ENCODE data around the gene PNCK.

The PNCK gene

DNA sequence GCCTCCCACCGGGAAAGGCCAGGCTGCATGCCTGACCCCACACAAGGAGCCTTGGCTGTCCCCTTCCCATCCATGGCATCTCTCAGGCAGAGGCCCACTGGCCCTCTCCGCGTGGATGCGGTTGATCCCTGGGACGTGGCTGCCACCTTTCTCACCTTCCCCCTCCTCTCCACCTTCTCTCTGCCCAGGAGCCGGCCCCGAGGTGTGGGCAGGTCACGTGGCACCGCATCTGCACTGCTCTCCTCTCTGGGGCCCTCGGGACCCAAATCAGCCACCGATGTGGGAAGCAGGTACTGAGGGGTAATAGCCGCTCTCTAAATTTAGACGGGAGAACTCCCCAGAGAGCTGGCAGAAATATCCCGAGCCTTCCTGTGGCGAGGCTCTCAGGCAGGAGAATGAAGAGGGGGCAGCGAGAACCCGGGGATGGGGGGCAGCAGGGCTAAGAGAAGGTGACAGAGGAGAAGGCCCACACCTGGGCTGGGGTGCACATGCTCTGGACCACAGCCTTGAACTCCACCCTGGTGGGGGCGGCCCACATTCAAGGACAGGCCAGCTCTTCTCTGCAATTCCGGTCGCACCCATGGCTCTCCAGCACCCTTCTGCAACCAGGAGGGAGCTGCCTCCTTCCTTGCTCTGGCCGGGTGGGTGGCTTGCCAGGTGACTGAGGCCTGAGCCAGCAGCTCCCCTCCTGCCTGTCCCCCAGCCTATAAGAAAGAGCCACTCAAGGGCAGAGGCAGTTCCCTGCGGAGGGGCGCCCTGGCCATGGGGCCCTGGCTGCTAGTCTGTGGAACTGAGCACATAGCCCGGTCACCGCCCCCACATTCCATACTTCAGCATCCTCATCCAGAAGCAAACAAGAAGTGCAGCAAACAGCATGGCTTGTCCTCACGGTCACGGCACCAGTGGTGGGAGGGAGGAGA, 36.2 kb downstream of the PNCK start:
- POLR2A ChIA-PET: no interaction called here
- TF ChIP-seq LEF1 (IDR thresholded peaks at IDR 0.05; ENCODE audit: borderline replicate concordance): no peak
- no peak for TF ChIP-seq FOXK2 (IDR thresholded peaks at IDR 0.05)
- no peak for TF ChIP-seq ARNT (IDR thresholded peaks at IDR 0.05)
- TF ChIP-seq TARDBP (IDR thresholded peaks at IDR 0.05): no peak
- no peak for TF ChIP-seq HDGF (IDR thresholded peaks at IDR 0.05; ENCODE audit: borderline replicate concordance)
- DNase-seq (ENCODE audit: extremely low spot score): no peak
- CTCF ChIA-PET: interaction anchor here (2.1 to 2.6 kb wide), 3 partner anchors 14 to 30 kb away, joined by 9 to 12 read pairs (median 11); no protein-coding TSS in a partner anchor

DNA sequence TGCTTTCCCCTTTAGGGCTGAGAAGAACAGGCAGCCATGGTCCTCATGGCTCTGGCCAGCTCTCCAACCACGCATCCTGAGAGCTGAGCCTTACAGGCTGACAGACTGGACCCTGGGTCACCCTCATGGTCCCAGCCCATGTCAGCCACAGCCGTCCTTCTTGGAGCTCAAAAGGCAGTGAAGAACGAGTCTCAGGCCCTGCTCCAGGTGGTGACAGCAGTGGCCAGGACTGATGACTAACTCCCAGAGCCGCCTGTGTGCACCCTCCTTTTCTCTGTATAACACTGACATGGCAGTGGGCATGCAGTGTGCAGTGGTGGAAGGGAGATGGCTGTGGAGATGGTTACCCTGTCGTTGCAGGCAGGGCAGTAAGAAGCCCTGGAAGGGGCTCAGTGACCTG, 36.9 kb downstream of the PNCK start:
- POLR2A ChIA-PET: no interaction called here
- no peak for TF ChIP-seq NFRKB (IDR thresholded peaks at IDR 0.05)
- TF ChIP-seq LEF1 (IDR thresholded peaks at IDR 0.05; ENCODE audit: borderline replicate concordance): no peak
- TF ChIP-seq BHLHE40 (IDR thresholded peaks at IDR 0.05; ENCODE audit: borderline replicate concordance): no peak
- no peak for TF ChIP-seq ZNF384 (IDR thresholded peaks at IDR 0.05)
- no peak for TF ChIP-seq FOXM1 (IDR thresholded peaks at IDR 0.05; ENCODE audit: borderline replicate concordance)
- TF ChIP-seq ARNT (IDR thresholded peaks at IDR 0.05): no peak
- TF ChIP-seq ELF4 (IDR thresholded peaks at IDR 0.05): no peak
- TF ChIP-seq FOXK2 (IDR thresholded peaks at IDR 0.05): no peak
- TF ChIP-seq, protein P1, sequence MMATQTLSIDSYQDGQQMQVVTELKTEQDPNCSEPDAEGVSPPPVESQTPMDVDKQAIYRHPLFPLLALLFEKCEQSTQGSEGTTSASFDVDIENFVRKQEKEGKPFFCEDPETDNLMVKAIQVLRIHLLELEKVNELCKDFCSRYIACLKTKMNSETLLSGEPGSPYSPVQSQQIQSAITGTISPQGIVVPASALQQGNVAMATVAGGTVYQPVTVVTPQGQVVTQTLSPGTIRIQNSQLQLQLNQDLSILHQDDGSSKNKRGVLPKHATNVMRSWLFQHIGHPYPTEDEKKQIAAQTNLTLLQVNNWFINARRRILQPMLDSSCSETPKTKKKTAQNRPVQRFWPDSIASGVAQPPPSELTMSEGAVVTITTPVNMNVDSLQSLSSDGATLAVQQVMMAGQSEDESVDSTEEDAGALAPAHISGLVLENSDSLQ (IDR thresholded peaks at IDR 0.05): no peak
- TF ChIP-seq TARDBP (IDR thresholded peaks at IDR 0.05): no peak
- no peak for TF ChIP-seq L3MBTL2 (conservative IDR thresholded peaks at IDR 0.05)
- CTCF ChIA-PET: interaction anchor here (1.0 to 2.6 kb wide), 7 partner anchors 8 to 59 kb away, joined by 3 to 12 read pairs (median 7); no protein-coding TSS in a partner anchor
- DNase-seq (ENCODE audit: extremely low spot score): no peak

DNA sequence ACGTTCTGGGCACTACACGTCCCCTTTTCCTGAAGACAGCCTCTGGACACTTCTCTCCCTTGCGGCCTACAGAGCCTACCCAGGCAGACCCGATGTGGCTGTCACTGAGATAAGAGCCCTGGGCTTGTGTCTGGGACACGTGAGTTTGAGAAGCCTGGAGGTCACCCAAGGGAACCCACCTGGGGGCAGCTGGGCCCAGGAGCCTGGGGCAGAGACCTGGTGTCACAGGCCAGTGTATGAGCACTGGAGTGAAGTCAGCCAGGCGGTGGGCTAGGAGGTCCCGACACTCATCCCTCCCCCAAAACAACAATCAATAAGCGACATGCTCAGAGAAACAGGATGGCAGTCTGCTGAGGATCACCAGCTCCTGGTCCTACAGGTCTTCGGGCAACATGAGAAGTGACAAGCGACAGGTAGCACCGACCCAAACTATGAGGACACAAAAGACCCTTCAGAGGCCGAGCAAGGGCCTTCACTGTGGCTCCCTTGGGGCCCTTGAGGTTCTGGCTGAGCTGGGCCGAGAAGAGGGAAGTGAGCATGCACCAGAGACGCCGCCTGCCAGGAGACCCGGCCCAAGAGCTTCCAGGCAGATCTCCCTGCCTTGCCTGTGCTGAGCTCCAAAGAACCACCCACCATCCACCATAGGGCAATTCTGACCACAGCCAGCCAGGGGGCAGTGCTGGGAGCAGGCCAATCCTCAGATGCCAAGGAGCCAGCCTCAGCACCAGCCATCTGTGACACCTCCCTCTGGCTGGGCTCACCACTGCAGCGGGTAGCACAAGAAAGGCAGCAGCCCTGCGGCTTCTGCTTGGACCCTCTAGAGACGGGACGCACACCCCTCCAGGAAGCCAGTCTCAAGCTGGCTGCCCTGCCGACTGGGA, 37.6 kb downstream of the PNCK start:
- TF ChIP-seq FOXM1 (IDR thresholded peaks at IDR 0.05; ENCODE audit: borderline replicate concordance) (no peak), HDGF (IDR thresholded peaks at IDR 0.05; ENCODE audit: borderline replicate concordance) (no peak), LEF1 (IDR thresholded peaks at IDR 0.05; ENCODE audit: borderline replicate concordance) (no peak), SUZ12 (IDR thresholded peaks at IDR 0.05) (no peak), L3MBTL2 (conservative IDR thresholded peaks at IDR 0.05) (no peak), CTBP1 (IDR thresholded peaks at IDR 0.05; ENCODE audit: borderline replicate concordance) (no peak), NFRKB (IDR thresholded peaks at IDR 0.05) (no peak)
- ChIA-PET POLR2A (no interaction called here), CTCF (interaction anchor here (0.5 to 2.6 kb wide), 14 partner anchors 9 to 461 kb away, joined by 3 to 12 read pairs (median 4); no protein-coding TSS in a partner anchor)
- peak; percentile 74 for DNase-seq (ENCODE audit: extremely low spot score)

DNA sequence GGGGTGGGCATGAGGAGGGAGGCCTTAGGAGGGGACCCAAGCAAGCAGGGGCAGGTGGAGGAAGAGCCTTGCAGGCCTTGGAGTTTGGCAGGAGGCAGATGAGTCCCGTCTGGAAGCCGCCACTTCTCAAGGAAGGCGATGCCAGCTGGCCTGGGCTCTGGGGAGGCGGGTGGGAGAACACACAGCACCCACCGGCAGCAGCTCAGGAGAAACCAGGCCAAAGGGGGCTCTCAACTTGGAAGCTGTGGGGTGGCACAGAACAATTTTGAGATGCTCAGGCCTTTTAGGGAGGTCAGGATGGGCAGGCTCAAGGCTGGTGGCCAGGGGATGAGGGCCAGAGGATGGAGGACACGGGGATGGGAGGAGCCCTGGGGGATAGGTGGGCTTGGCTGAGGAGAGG, 38.2 kb downstream of the PNCK start:
- ChIA-PET POLR2A (no interaction called here), CTCF (interaction anchor here (1.0 to 2.6 kb wide), 3 partner anchors 12 to 32 kb away, joined by 3 to 11 read pairs (median 9); no protein-coding TSS in a partner anchor)
- TF ChIP-seq ELF4 (IDR thresholded peaks at IDR 0.05): no peak
- no peak for TF ChIP-seq SP1 (IDR thresholded peaks at IDR 0.05)
- TF ChIP-seq LEF1 (IDR thresholded peaks at IDR 0.05; ENCODE audit: borderline replicate concordance): no peak
- TF ChIP-seq, protein P1 (IDR thresholded peaks at IDR 0.05): no peak
- no peak for TF ChIP-seq FOXM1 (IDR thresholded peaks at IDR 0.05; ENCODE audit: borderline replicate concordance)
- TF ChIP-seq HDGF (IDR thresholded peaks at IDR 0.05; ENCODE audit: borderline replicate concordance): no peak
- no peak for DNase-seq (ENCODE audit: extremely low spot score)

DNA sequence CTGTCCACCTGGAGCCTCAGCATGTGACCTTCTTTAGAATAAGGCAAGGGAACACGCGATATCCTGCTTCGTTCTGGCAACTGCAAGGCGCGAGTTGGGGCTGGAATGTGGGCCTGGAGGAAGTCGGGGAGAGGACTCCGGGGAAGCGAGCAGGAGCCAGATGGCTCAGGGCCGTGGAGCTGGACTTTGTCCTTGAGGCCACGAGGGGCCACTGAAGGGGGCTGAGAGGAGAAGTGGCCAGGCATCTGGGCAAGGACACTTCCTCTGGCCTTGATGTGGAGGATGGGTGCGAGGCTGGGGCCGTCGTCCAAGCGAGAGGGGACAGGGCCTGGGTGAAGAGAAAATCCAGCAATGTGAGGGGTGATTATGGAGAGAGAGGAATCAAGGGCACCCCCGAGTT, 38.8 kb downstream of the PNCK start:
- DNase-seq (ENCODE audit: extremely low spot score): no peak
- TF ChIP-seq CTBP1 (IDR thresholded peaks at IDR 0.05; ENCODE audit: borderline replicate concordance) (no peak), HDGF (IDR thresholded peaks at IDR 0.05; ENCODE audit: borderline replicate concordance) (no peak), ARNT (IDR thresholded peaks at IDR 0.05) (no peak)
- POLR2A ChIA-PET: no interaction called here
- CTCF ChIA-PET: interaction anchor here (2.6 kb wide), 1 partner anchor 11 kb away, joined by 9 read pairs; no protein-coding TSS in a partner anchor

DNA sequence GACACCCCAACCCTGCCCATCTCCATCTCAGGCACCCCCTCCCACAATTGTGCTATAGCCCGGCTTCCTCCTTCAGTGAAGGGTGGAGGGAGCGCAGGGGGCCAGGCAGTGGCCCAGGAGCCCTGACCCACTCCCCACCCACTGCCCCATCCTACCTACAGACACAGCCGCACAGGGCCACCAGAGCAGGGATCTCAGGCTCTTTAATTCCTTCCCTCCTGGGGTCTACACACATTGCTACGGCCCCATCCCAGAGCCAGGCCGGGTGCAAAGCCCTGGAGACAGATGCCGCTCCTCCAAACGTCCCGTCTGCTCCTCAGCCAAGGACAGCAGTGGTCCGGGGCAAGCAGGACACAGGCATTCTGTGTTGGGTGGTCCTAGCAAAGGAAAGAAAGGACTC, 39.4 kb downstream of the PNCK start:
- CTCF ChIA-PET: no interaction called here
- TF ChIP-seq L3MBTL2 (conservative IDR thresholded peaks at IDR 0.05) (no peak), ELF4 (IDR thresholded peaks at IDR 0.05) (no peak), CTBP1 (IDR thresholded peaks at IDR 0.05; ENCODE audit: borderline replicate concordance) (no peak), SP1 (IDR thresholded peaks at IDR 0.05) (no peak), FOXM1 (IDR thresholded peaks at IDR 0.05; ENCODE audit: borderline replicate concordance) (no peak), FOXA1 (IDR thresholded peaks at IDR 0.05) (no peak), SUZ12 (IDR thresholded peaks at IDR 0.05) (no peak), NFRKB (IDR thresholded peaks at IDR 0.05) (no peak), BHLHE40 (IDR thresholded peaks at IDR 0.05; ENCODE audit: borderline replicate concordance) (no peak), ZNF384 (IDR thresholded peaks at IDR 0.05) (no peak), ARNT (IDR thresholded peaks at IDR 0.05) (no peak), TARDBP (IDR thresholded peaks at IDR 0.05) (no peak), FOXK2 (IDR thresholded peaks at IDR 0.05) (no peak), HDGF (IDR thresholded peaks at IDR 0.05; ENCODE audit: borderline replicate concordance) (no peak), LEF1 (IDR thresholded peaks at IDR 0.05; ENCODE audit: borderline replicate concordance) (no peak)
- TF ChIP-seq, protein P1 (IDR thresholded peaks at IDR 0.05): no peak
- POLR2A ChIA-PET: no interaction called here
- DNase-seq (ENCODE audit: extremely low spot score): no peak
